Mammary epithelial cell (primary cell): ENCODE results near the gene FBXO31.

Experiments used
- EZH2 ChIP-seq: IDR thresholded peaks from 2 replicates; pipeline ENCODE4 v1.6.1; 2012; ENCODE audit warnings: low read length, inconsistent platforms, borderline replicate concordance
- TF ChIP-seq, protein P1 (sequence below), 2 donors: IDR thresholded peaks in 1 of 2; conservative IDR thresholded peaks in 1 of 2; 2 replicates each; pipeline ENCODE4 v1.5.1; 2011 to 2012; ENCODE audit warnings: inconsistent platforms in 2 of 2, low read length in 2 of 2, mild to moderate bottlenecking in 2 of 2, control low read depth in 1 of 2, low read depth in 1 of 2; ENCODE audit not compliant: insufficient read depth in 1 of 2; ENCODE audit errors: extremely low read depth in 1 of 2

DNA sequence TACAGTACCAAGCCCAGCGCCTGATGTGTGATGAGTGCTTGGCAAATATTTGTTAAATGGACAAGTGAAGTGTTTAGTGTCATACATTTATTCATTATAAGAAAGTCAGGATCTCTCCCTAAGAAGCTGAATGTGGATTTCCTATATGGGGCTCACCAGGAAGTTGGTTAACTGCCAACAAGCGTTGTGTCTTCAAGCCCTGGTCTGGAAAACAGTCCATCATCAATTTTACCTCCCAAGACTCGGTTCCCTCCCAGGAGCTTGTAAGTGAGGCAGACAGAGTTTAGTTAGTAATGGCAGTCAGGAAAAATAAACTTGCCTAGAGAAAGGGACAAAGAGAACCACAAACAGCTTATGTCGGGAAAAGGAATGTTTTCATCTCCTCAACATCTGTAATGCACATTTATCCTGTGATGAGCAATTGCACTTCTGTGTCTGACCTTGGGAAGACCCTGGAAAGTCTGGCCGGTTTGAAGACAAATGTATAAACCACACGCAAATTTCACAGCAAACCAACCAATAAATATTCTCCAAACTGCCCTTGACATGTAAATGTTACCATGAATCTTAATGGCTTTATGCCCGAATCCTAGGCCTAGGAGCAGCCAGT lies 94.7 kb downstream of the FBXO31 start:
- TF ChIP-seq, protein P1, sequence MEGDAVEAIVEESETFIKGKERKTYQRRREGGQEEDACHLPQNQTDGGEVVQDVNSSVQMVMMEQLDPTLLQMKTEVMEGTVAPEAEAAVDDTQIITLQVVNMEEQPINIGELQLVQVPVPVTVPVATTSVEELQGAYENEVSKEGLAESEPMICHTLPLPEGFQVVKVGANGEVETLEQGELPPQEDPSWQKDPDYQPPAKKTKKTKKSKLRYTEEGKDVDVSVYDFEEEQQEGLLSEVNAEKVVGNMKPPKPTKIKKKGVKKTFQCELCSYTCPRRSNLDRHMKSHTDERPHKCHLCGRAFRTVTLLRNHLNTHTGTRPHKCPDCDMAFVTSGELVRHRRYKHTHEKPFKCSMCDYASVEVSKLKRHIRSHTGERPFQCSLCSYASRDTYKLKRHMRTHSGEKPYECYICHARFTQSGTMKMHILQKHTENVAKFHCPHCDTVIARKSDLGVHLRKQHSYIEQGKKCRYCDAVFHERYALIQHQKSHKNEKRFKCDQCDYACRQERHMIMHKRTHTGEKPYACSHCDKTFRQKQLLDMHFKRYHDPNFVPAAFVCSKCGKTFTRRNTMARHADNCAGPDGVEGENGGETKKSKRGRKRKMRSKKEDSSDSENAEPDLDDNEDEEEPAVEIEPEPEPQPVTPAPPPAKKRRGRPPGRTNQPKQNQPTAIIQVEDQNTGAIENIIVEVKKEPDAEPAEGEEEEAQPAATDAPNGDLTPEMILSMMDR (conservative IDR thresholded peaks at IDR 0.05 in 1 of 2, IDR thresholded peaks at IDR 0.05 in 1 of 2; ENCODE audit: extremely low read depth in 1 of 2, insufficient read depth in 1 of 2, low read depth in 1 of 2, low read length in 2 of 2): no peak
- no peak for TF ChIP-seq EZH2
